Tibial nerve (tissue), 4 donors: ENCODE data around the gene IGFBP6. TPM values are rescaled to one million over a fixed set of nuclear protein-coding genes. Genes with fewer than 3 reads are reported as not detected.

Experiments
- DNase-seq, 2 donors: peaks; one replicate each; pipeline ENCODE4 v3.0.0-alpha.2; 2019; ENCODE audit warnings: low spot score in 2 of 2
- H3K27ac ChIP-seq, 4 donors: fragments of 200-600 bp; sonication (generic) in 3 of 4; one replicate each; pipeline ENCODE4 v1.5.1; 2017 to 2019; ENCODE audit warnings: mild to moderate bottlenecking in 1 of 4
- H3K27me3 ChIP-seq, 2 donors: fragments of 200-600 bp; sonication (generic) in 1 of 2; one replicate each; pipeline versions ENCODE4 v1.5.1 to v1.6.0; 2017 to 2019
- H3K36me3 ChIP-seq, 3 donors: fragments of 200-600 bp; sonication (generic); one replicate each; pipeline ENCODE4 v1.5.1; 2018 to 2019
- H3K4me1 ChIP-seq, 4 donors: fragments of 200-600 bp; sonication (generic) in 3 of 4; one replicate each; pipeline ENCODE4 v1.5.1; 2017 to 2019
- H3K4me3 ChIP-seq, 4 donors: fragments of 200-600 bp; sonication (generic) in 3 of 4; one replicate each; pipeline ENCODE4 v1.5.1; 2017 to 2019; ENCODE audit warnings: mild to moderate bottlenecking in 1 of 4, moderate library complexity in 1 of 4
- H3K9me3 ChIP-seq, 4 donors: fragments of 200-600 bp; sonication (generic) in 3 of 4; one replicate each; pipeline ENCODE4 v1.5.1; 2017 to 2019
- EP300 ChIP-seq, 2 donors: sonication (generic); formaldehyde crosslinking; IDR thresholded peaks; one replicate each; pipeline ENCODE4 v1.6.1; 2017; ENCODE audit warnings: antibody characterized with exemption in 2 of 2, mild to moderate bottlenecking in 1 of 2
- POLR2A ChIP-seq, 2 donors: fragments of 450-650 bp; IDR thresholded peaks; one replicate each; pipeline ENCODE4 v1.6.1; 2017; ENCODE audit warnings: antibody characterized with exemption in 2 of 2, mild to moderate bottlenecking in 2 of 2, moderate library complexity in 2 of 2
- WGBS, 2 donors: methylation state at CpG; one replicate each; pipeline ENCODE4 v1.1.5; 2018; 5-methylcytosine and 5-hydroxymethylcytosine counted together
- small RNA-seq: library from RNA; depleted of rRNA; stranded (forward); fragments of <200 nt; gene quantifications from one replicate; pipeline ENCODE3, GENCODE V24; 2016
- total RNA-seq, 4 donors: library from RNA; depleted of rRNA; stranded (reverse); fragments of >200 nt; gene quantifications; one replicate each; pipeline ENCODE4 v1.1.0, GENCODE V29; 2016
- TF ChIP-seq, protein P1 (sequence below), 5 experiments: fragments of 200-600 bp in 3 of 5; fragments of 450-650 bp in 2 of 5; sonication (generic) in 3 of 5; IDR thresholded peaks; one replicate each; pipeline ENCODE4 v1.5.1; 2016 to 2019; ENCODE audit warnings: antibody characterized with exemption in 5 of 5, mild to moderate bottlenecking in 3 of 5, moderate library complexity in 2 of 5

IGFBP6 gene
- total RNA-seq, 4 donors from 2014 or later = 1,043 to 8,473 (median 5,787) TPM

GRCh38 chr12:53147653-53148052 is 50.2 kb downstream of the IGFBP6 start:
- Histone ChIP-seq H3K27ac (no peak overlapping the region), H3K4me1 (no peaks in the 10 kb centered on the region), H3K4me3 (no peak overlapping the region), H3K36me3 (no peaks in the 10 kb centered on the region), H3K9me3 (no peaks in the 10 kb centered on the region), H3K27me3 (no peaks in the 10 kb centered on the region)
- no peak for DNase-seq
- 86 to 90% methylated on average over 15 of the region's 15 CpGs for WGBS, 2 donors
- TF ChIP-seq, protein P1, sequence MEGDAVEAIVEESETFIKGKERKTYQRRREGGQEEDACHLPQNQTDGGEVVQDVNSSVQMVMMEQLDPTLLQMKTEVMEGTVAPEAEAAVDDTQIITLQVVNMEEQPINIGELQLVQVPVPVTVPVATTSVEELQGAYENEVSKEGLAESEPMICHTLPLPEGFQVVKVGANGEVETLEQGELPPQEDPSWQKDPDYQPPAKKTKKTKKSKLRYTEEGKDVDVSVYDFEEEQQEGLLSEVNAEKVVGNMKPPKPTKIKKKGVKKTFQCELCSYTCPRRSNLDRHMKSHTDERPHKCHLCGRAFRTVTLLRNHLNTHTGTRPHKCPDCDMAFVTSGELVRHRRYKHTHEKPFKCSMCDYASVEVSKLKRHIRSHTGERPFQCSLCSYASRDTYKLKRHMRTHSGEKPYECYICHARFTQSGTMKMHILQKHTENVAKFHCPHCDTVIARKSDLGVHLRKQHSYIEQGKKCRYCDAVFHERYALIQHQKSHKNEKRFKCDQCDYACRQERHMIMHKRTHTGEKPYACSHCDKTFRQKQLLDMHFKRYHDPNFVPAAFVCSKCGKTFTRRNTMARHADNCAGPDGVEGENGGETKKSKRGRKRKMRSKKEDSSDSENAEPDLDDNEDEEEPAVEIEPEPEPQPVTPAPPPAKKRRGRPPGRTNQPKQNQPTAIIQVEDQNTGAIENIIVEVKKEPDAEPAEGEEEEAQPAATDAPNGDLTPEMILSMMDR (IDR thresholded peaks at IDR 0.05) = no peak
- no peak for TF ChIP-seq EP300 (IDR thresholded peaks at IDR 0.05)
- no peak for TF ChIP-seq POLR2A (IDR thresholded peaks at IDR 0.05)

- Histone ChIP-seq H3K27ac (no peak overlapping the region), H3K4me3 (no peak overlapping the region), H3K27me3 (no peaks in the 10 kb centered on the region), H3K4me1 (no peaks in the 10 kb centered on the region), H3K36me3 (no peaks in the 10 kb centered on the region), H3K9me3 (no peaks in the 10 kb centered on the region)
- no peak for DNase-seq
- no peak for TF ChIP-seq POLR2A (IDR thresholded peaks at IDR 0.05)
- TF ChIP-seq EP300 (IDR thresholded peaks at IDR 0.05) = no peak
- TF ChIP-seq, protein P1 (IDR thresholded peaks at IDR 0.05) = no peak
- WGBS, 2 donors = 84 to 85% methylated on average over 6 of the region's 6 CpGs
Observed at GRCh38 chr12:53151039-53151438, 53.6 kb downstream of the IGFBP6 start.

Small RNA genes lying within 50 kb of the gene (small RNA-seq; reads per million reads assigned to genes)
- not detected for gene HIGD1AP1
- gene MIR6757 = not detected
- gene RNU6-333P = not detected

Other genes with a start within 250 kb of the IGFBP6 start
- 10 to 100 TPM in 1 of 4 donors, not detected in 3; 10.8 TPM for gene KRT78, start 248.7 kb upstream of the IGFBP6 start, total RNA-seq
- gene KRT8, start 192.6 kb upstream of the IGFBP6 start, total RNA-seq = 10 to 100 TPM in 2 of 4 donors, 1 to 10 TPM in 1, under 1 TPM in 1; 0.20 to 19.7 (median 10.2) TPM
- 1 to 10 TPM in 3 of 4 donors, under 1 TPM in 1; 0.78 to 8.1 (median 3.5) TPM for gene KRT18, start 148.5 kb upstream of the IGFBP6 start, total RNA-seq
- 100 to 1,000 TPM; 297 to 484 (median 401) TPM for gene EIF4B, start 91.2 kb upstream of the IGFBP6 start, total RNA-seq
- 100 to 1,000 TPM; 411 to 653 (median 546) TPM for gene TNS2, start 47.6 kb upstream of the IGFBP6 start, total RNA-seq
- gene SPRYD3, start 18.3 kb upstream of the IGFBP6 start, total RNA-seq = 10 to 100 TPM; 51.8 to 57.0 (median 54.3) TPM
- 1 to 10 TPM in 1 of 4 donors, under 1 TPM in 3; 0.30 to 2.9 (median 0.72) TPM for gene SOAT2, start 5.8 kb downstream of the IGFBP6 start, total RNA-seq
- gene ZNF740, start 83.1 kb downstream of the IGFBP6 start, total RNA-seq = 10 to 100 TPM; 10.2 to 67.7 (median 22.7) TPM
- gene CSAD, start 83.3 kb downstream of the IGFBP6 start, total RNA-seq = 10 to 100 TPM; 52.4 to 90.6 (median 78.7) TPM
- gene ITGB7, start 109.6 kb downstream of the IGFBP6 start, total RNA-seq = 10 to 100 TPM in 2 of 4 donors, 1 to 10 TPM in 2; 3.6 to 15.1 (median 8.9) TPM
- 10 to 100 TPM; 28.0 to 32.3 (median 31.4) TPM for gene RARG, start 134.5 kb downstream of the IGFBP6 start, total RNA-seq
- 1 to 10 TPM in 3 of 4 donors, not detected in 1; 2.2 to 8.7 (median 2.5) TPM for gene ESPL1, start 170.6 kb downstream of the IGFBP6 start, total RNA-seq
- gene PFDN5, start 197.9 kb downstream of the IGFBP6 start, total RNA-seq = 100 to 1,000 TPM; 518 to 673 (median 591) TPM
- gene MYG1, start 202.0 kb downstream of the IGFBP6 start, total RNA-seq = 10 to 100 TPM; 49.2 to 82.8 (median 54.3) TPM
- gene AAAS, start 223.9 kb downstream of the IGFBP6 start, total RNA-seq = 10 to 100 TPM; 55.5 to 76.8 (median 64.5) TPM
- under 1 TPM in 1 of 4 donors, not detected in 3; 0.21 TPM for gene SP7, start 238.7 kb downstream of the IGFBP6 start, total RNA-seq